H1 (cell line): ENCODE measurements around the gene NEK4.

Experiments used
- POLR2AphosphoS5 ChIP-seq: IDR thresholded peaks from 2 replicates; pipeline ENCODE4 v1.6.1; 2011; ENCODE audit warnings: low read depth, low read length
- RXRA ChIP-seq: IDR thresholded peaks from 2 replicates; pipeline ENCODE4 v1.6.1; 2011; ENCODE audit warnings: low read depth, mild to moderate bottlenecking, low read length, moderate library complexity; ENCODE audit not compliant: insufficient read depth
- TF ChIP-seq, protein P1 (sequence below), 3 experiments: IDR thresholded peaks; 1 replicate in 2 of 3; 2 replicates in 1 of 3; pipeline versions ENCODE4 v1.5.1 to v1.6.1; 2011; ENCODE audit warnings: low read length in 3 of 3, mild to moderate bottlenecking in 3 of 3, inconsistent platforms in 2 of 3, low read depth in 1 of 3, moderate library complexity in 1 of 3; ENCODE audit not compliant: insufficient read depth in 1 of 3; ENCODE audit errors: control extremely low read depth in 1 of 3
- TF ChIP-seq, protein P2 (sequence below): IDR thresholded peaks from 2 replicates; pipeline ENCODE4 v1.6.1; 2012; ENCODE audit warnings: inconsistent platforms

DNA sequence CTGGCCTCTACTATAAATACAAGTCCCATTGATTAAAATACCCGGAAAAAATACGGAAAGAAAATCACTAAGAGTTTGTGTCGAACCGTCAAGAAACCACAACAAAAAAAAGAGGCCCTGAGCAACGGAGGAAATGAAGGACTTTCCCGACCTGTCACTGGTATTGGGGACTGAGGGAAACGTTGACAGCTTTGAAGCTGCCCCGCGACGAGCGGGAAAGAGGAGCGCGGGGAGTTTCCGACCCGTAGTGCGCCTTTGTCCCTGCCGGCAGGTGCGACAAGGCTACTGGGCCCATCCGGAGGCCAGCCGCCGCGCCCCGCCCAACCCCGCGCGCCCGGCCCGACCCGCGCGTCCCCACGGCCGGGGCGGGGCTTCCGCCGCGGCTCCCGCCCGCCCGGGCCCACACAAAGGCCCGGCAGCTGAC, 85.4 kb downstream of the NEK4 start:
- TF ChIP-seq, protein P1, sequence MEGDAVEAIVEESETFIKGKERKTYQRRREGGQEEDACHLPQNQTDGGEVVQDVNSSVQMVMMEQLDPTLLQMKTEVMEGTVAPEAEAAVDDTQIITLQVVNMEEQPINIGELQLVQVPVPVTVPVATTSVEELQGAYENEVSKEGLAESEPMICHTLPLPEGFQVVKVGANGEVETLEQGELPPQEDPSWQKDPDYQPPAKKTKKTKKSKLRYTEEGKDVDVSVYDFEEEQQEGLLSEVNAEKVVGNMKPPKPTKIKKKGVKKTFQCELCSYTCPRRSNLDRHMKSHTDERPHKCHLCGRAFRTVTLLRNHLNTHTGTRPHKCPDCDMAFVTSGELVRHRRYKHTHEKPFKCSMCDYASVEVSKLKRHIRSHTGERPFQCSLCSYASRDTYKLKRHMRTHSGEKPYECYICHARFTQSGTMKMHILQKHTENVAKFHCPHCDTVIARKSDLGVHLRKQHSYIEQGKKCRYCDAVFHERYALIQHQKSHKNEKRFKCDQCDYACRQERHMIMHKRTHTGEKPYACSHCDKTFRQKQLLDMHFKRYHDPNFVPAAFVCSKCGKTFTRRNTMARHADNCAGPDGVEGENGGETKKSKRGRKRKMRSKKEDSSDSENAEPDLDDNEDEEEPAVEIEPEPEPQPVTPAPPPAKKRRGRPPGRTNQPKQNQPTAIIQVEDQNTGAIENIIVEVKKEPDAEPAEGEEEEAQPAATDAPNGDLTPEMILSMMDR (IDR thresholded peaks at IDR 0.05; ENCODE audit: control extremely low read depth in 1 of 3, insufficient read depth in 1 of 3, low read depth in 1 of 3, low read length in 3 of 3) = no peak
- TF ChIP-seq RXRA (no peak), POLR2AphosphoS5 (no peak)
- TF ChIP-seq, protein P2, sequence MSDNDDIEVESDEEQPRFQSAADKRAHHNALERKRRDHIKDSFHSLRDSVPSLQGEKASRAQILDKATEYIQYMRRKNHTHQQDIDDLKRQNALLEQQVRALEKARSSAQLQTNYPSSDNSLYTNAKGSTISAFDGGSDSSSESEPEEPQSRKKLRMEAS = peak; percentile 69
